ENCODE measurements around the gene BARX2. TPM values are rescaled to one million over a fixed set of nuclear protein-coding genes. Genes with fewer than 3 reads are reported as not detected.

Gene BARX2
- total RNA-seq, 4 donors from 2014 or later = 11.1 to 31.8 (median 23.2) TPM

DNA sequence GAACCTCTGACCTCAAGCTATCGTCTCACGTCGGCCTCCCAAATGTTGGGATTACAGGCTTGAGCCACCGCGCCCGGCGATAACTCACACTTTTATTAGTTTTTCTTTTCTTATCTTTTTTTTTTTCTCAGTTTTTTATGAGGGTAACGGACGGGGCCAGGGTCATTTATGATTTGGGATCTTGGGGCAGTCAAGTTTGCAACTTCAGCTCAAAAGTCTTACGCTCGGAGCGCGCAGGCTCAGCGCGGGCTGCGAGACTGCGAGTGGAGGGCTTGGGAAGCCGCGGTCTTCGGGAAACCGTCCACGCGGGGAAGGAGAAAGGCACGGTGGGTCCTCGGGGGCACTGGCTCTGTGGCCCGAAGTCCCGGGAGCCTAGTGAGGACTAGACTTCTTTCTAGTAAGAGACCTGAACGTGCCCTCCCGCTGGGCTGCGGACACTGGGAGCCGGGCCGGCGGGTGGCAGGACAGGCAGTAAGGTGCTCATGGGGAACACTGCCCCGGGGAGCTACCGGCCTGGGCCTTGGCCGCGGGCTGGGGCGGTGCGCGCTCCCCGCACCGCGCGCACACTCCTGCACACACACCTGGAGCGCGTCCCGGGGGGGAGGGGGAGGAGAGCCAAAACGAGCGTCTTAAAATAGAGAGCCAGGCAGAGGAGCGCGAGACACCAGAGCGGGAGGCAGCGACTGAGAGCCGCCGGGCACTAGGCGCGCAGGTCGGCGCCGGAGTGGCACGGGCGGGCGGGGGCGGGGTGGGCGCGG, 476 bp upstream of the BARX2 start:
- peak overlapping the region; percentile 67 for H3K27ac ChIP-seq
- H3K4me3 ChIP-seq = peak overlapping the region; percentile 47
- H3K36me3 ChIP-seq = no peaks in the 10 kb centered on the region
- H3K9me3 ChIP-seq = no peaks in the 10 kb centered on the region
- WGBS = 4% methylated on average over 54 of the region's 66 CpGs
- TF ChIP-seq EP300 (IDR thresholded peaks at IDR 0.05) (no peak), POLR2A (IDR thresholded peaks at IDR 0.05) (no peak)
- H3K27me3 ChIP-seq = peaks cover 70% of the 10 kb centered on the region
- peaks cover 39% of the 10 kb centered on the region for H3K4me1 ChIP-seq
- no peak for DNase-seq (ENCODE audit: low spot score in 2 of 2)

DNA sequence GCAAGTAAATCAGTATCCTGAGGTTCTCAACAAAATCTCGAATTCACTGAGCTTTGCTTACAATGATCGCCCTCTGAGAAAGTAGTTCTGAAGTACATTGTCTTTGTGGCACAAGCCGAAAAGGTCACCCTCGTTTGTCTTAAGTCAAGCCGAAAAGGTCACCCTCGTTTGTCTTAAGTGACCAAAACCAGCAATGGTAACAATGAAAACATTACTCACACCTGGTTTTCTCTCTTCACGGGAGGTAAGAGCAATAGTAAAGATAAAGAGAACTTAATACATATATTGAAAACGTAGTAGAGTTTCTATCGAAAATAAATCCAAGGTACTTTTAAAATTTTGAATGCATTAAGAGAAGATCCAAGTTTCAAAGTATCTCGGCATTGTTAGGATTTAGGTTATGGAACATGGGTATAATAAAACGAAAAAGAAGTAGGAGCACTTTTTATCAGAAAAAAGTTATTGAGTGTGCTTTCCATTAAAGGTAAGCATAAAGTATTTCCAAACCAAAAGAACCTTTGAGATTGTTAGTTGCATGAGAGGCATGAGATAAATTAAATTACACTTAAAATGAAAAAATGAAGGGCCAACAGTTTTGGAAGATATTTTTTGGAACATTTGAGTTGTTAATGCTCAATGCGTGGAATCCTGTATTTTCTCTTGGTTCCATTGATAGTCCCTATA, 1.2 kb downstream of the BARX2 start:
- peak overlapping the region; percentile 47 for H3K4me3 ChIP-seq
- 73% methylated on average over 12 of the region's 12 CpGs for WGBS

DNA sequence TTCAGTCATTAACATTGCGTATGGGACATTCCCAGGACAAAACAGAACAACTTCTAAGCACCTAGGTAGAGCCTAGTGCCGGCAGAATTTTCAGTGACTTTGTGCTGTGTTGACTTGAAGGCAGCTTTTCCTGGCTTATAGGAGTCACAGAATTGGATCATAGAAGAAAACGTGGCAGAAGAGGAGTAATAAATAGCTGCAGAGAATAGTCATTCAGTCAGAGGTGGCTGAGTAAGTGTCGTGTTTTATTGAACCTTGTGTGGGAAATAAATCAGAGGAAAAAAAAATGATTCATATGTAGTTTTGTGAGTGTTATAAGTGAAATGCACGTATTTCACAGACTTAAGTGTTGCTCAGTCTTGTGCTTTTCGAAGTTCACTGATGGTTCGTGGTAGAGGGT, 2.1 kb downstream of the BARX2 start:
- Histone ChIP-seq H3K27me3 (peaks cover 57% of the 10 kb centered on the region), H3K27ac (peak overlapping the region; percentile 31), H3K9me3 (no peaks in the 10 kb centered on the region), H3K4me3 (peak overlapping the region; percentile 47), H3K4me1 (peaks cover 36% of the 10 kb centered on the region), H3K36me3 (no peaks in the 10 kb centered on the region)
- no peak for DNase-seq (ENCODE audit: low spot score in 2 of 2)
- TF ChIP-seq EP300 (IDR thresholded peaks at IDR 0.05) = no peak
- 80% methylated on average over 7 of the region's 7 CpGs for WGBS

More for the DNA sequence above, 1.2 kb downstream of the BARX2 start:
- Histone ChIP-seq H3K27ac (peak overlapping the region; percentile 67), H3K27me3 (peaks cover 62% of the 10 kb centered on the region), H3K36me3 (no peaks in the 10 kb centered on the region), H3K4me1 (peaks cover 39% of the 10 kb centered on the region), H3K9me3 (no peaks in the 10 kb centered on the region)
- no peak for DNase-seq (ENCODE audit: low spot score in 2 of 2)
- no peak for TF ChIP-seq EP300 (IDR thresholded peaks at IDR 0.05)
- no peak for TF ChIP-seq POLR2A (IDR thresholded peaks at IDR 0.05)
- TF ChIP-seq, protein P1, sequence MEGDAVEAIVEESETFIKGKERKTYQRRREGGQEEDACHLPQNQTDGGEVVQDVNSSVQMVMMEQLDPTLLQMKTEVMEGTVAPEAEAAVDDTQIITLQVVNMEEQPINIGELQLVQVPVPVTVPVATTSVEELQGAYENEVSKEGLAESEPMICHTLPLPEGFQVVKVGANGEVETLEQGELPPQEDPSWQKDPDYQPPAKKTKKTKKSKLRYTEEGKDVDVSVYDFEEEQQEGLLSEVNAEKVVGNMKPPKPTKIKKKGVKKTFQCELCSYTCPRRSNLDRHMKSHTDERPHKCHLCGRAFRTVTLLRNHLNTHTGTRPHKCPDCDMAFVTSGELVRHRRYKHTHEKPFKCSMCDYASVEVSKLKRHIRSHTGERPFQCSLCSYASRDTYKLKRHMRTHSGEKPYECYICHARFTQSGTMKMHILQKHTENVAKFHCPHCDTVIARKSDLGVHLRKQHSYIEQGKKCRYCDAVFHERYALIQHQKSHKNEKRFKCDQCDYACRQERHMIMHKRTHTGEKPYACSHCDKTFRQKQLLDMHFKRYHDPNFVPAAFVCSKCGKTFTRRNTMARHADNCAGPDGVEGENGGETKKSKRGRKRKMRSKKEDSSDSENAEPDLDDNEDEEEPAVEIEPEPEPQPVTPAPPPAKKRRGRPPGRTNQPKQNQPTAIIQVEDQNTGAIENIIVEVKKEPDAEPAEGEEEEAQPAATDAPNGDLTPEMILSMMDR (IDR thresholded peaks at IDR 0.05) = no peak
- no peak for TF ChIP-seq POLR2AphosphoS5 (IDR thresholded peaks at IDR 0.05)

DNA sequence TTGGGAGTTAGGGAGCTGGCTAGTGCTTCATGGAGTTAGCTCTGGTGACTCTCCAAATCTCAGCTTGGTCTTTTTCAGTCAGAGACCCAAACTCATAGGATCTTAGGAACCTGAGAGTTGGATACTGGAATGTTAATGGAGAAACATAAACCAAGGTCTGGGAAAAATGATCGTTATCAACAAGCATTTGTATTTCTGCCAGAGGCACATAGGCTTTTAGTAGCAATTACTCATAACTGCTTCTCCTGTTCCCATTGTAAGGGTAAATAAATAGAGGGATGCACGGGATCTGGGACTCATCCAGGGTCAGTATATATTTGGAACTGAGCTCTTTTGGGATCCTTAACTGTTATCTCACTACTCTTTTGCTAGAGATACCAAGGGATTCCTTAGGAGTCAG, 4.8 kb downstream of the BARX2 start:
- Histone ChIP-seq H3K9me3 (no peaks in the 10 kb centered on the region), H3K4me3 (peak overlapping the region; percentile 47), H3K4me1 (peaks cover 15% of the 10 kb centered on the region), H3K27ac (peak overlapping the region; percentile 34), H3K36me3 (no peaks in the 10 kb centered on the region), H3K27me3 (peaks cover 30% of the 10 kb centered on the region)
- no peak for TF ChIP-seq POLR2AphosphoS5 (IDR thresholded peaks at IDR 0.05)
- TF ChIP-seq, protein P1 (IDR thresholded peaks at IDR 0.05) = no peak
- no peak for TF ChIP-seq EP300 (IDR thresholded peaks at IDR 0.05)
- TF ChIP-seq POLR2A (IDR thresholded peaks at IDR 0.05) = no peak
- WGBS = 50% methylated on average over 2 of the region's 2 CpGs
- DNase-seq (ENCODE audit: low spot score in 2 of 2) = no peak

DNA sequence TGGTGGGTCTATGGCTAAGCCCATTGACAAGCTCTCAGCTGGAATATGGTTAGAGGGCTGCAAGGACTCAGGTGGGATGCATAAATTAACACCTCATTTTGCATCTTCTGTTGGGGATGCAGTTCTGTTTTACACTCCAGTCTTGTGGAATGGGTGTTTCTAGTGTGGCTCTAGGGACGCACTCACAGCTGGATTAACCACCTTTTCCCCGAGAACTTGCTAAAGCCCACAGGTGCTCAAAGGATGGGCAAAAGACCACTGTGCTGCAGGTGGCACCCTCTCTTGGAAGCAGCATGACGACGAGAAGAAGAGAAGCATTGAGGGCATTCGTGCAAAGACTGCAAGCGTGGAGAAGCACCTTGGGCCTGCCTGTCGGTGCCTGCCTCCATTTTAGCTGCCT, 6.9 kb downstream of the BARX2 start:
- peak overlapping the region; percentile 14 for H3K27ac ChIP-seq
- DNase-seq (ENCODE audit: low spot score in 2 of 2) = no peak
- TF ChIP-seq, protein P1 (IDR thresholded peaks at IDR 0.05) = no peak
- no peak for TF ChIP-seq EP300 (IDR thresholded peaks at IDR 0.05)
- no peak for TF ChIP-seq POLR2AphosphoS5 (IDR thresholded peaks at IDR 0.05)
- TF ChIP-seq POLR2A (IDR thresholded peaks at IDR 0.05) = no peak
- peaks cover 14% of the 10 kb centered on the region for H3K27me3 ChIP-seq
- H3K9me3 ChIP-seq = no peaks in the 10 kb centered on the region
- 85% methylated on average over 7 of the region's 7 CpGs for WGBS
- H3K4me3 ChIP-seq = no peak overlapping the region
- H3K4me1 ChIP-seq = peaks cover 14% of the 10 kb centered on the region
- no peaks in the 10 kb centered on the region for H3K36me3 ChIP-seq

DNA sequence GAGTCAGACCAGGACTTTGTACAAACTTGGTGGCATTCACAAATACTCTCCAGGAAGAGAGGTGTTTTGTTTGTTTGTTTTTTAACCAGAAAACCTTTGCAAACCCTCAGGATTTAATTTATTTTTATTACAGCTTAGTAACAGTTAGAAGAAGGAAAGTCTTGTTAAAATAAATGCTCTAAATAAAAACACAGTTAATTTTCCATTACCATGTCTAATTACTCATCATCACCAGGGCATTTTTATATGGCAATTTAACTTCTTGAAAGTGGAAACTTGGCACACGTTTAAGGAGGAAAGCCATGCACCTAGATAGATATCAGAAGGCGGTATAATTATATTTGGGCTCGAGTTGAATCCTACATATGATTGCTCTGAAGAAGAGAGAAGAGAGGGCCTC, 7.4 kb downstream of the BARX2 start:
- no peak overlapping the region for H3K4me3 ChIP-seq

More for the DNA sequence above, 7.4 kb downstream of the BARX2 start:
- Histone ChIP-seq H3K27me3 (peaks cover 9% of the 10 kb centered on the region), H3K9me3 (no peaks in the 10 kb centered on the region), H3K36me3 (no peaks in the 10 kb centered on the region), H3K4me1 (peaks cover 14% of the 10 kb centered on the region), H3K27ac (no peak overlapping the region)
- WGBS = 34% methylated on average over 3 of the region's 3 CpGs
- TF ChIP-seq POLR2A (IDR thresholded peaks at IDR 0.05) (no peak), EP300 (IDR thresholded peaks at IDR 0.05) (no peak), POLR2AphosphoS5 (IDR thresholded peaks at IDR 0.05) (no peak)
- TF ChIP-seq, protein P1 (IDR thresholded peaks at IDR 0.05) = no peak
- no peak for DNase-seq (ENCODE audit: low spot score in 2 of 2)
